Measurements from ENCODE around the gene HDAC9. TPM values are rescaled to one million over a fixed set of nuclear protein-coding genes. Genes with fewer than 3 reads are reported as not detected.

The HDAC9 gene
- total and polyA plus RNA-seq, 2 experiments from 2014 or later = 3.7 to 9.4 TPM

- Histone ChIP-seq H3K27ac (no peak overlapping the region), H3K4me2 (no peak overlapping the region), H3K27me3 (peaks cover 3% of the 10 kb centered on the region), H3K4me1 (ENCODE audit: insufficient read depth) (no peaks in the 10 kb centered on the region), H2AFZ (no peak overlapping the region), H3K79me2 (no peaks in the 10 kb centered on the region), H4K20me1 (ENCODE audit: insufficient read depth, poor library complexity, severe bottlenecking) (no peaks in the 10 kb centered on the region), H3K9me2 (replicated peaks; ENCODE audit: insufficient read depth) (no peaks in the 10 kb centered on the region), H3K9me3 (ENCODE audit: low read depth) (no peaks in the 10 kb centered on the region), H3K4me3 (no peak overlapping the region), H3K36me3 (replicated peaks; ENCODE audit: insufficient read depth, low read depth) (no peaks in the 10 kb centered on the region)
- no peak for DNase-seq (ENCODE audit: low spot score)
- no peak for TF ChIP-seq EZH2 (IDR thresholded peaks at IDR 0.05; ENCODE audit: borderline replicate concordance)
- no peak for TF ChIP-seq EZH2phosphoT487 (IDR thresholded peaks at IDR 0.05; ENCODE audit: low read depth, severe bottlenecking, unreplicated experiment)
- no peak for TF ChIP-seq CTCF (IDR thresholded peaks at IDR 0.05; ENCODE audit: poor library complexity)
- WGBS (ENCODE audit: low lambda C conversion rate, missing lambda C conversion rate) = 88% methylated on average over 2 of the region's 2 CpGs
These were observed 2.8 kb downstream of the HDAC9 start for GRCh38 chr7:18498341-18498740.

DNA sequence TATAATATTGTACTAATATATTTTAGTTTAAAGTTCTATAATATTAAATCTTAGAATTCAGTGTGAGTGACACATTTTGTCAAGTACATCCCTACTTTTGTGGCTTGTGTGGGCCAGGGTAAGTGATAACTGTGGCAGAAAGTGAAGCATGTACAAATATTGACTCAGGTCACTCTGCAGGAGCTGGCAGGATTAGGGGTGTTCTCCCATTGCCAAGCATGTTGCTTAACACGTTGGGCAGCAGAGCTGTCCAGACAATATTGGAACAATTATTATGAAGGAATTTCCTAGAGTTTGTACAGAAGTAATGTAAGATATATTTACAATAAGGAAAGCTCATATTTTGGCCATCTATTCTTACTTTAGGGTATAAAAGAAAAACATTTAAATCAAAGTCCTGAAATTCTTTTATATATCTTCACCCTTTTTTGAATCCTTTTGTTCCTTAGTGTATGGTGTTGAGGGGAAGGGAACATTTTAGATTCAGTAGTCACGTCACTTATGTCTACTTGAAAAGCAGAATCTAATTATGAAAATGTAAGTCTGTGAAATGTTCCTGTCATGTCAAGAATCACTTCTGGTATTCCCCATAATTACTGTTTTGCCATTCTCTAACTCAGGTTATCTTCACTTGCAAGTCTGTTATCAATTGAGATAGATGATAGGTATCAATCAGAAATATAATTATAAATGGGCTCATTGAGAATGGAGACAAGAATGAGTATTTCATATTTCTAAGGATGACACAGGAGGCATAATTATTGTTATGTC is 4.0 kb downstream of the HDAC9 start:
- H4K20me1 ChIP-seq (ENCODE audit: insufficient read depth, poor library complexity, severe bottlenecking) = no peaks in the 10 kb centered on the region
- H3K27ac ChIP-seq = no peak overlapping the region
- no peaks in the 10 kb centered on the region for H3K79me2 ChIP-seq
- H3K4me3 ChIP-seq = no peak overlapping the region
- DNase-seq (ENCODE audit: low spot score) = peak; percentile 6
- WGBS (ENCODE audit: low lambda C conversion rate, missing lambda C conversion rate) = 59% methylated on average over 2 of the region's 2 CpGs
- H3K36me3 ChIP-seq (replicated peaks; ENCODE audit: insufficient read depth, low read depth) = no peaks in the 10 kb centered on the region
- no peaks in the 10 kb centered on the region for H3K9me2 ChIP-seq (replicated peaks; ENCODE audit: insufficient read depth)
- no peak overlapping the region for H3K4me2 ChIP-seq
- TF ChIP-seq EZH2phosphoT487 (IDR thresholded peaks at IDR 0.05; ENCODE audit: low read depth, severe bottlenecking, unreplicated experiment) = no peak
- TF ChIP-seq EZH2 (IDR thresholded peaks at IDR 0.05; ENCODE audit: borderline replicate concordance) = no peak
- no peak for TF ChIP-seq CTCF (IDR thresholded peaks at IDR 0.05; ENCODE audit: poor library complexity)
- no peak overlapping the region for H2AFZ ChIP-seq
- H3K27me3 ChIP-seq = peaks cover 3% of the 10 kb centered on the region
- H3K9me3 ChIP-seq (ENCODE audit: low read depth) = no peaks in the 10 kb centered on the region
- no peaks in the 10 kb centered on the region for H3K4me1 ChIP-seq (ENCODE audit: insufficient read depth)

- Histone ChIP-seq H3K27ac (no peak overlapping the region), H3K27me3 (no peaks in the 10 kb centered on the region), H2AFZ (no peak overlapping the region), H3K4me3 (no peak overlapping the region), H3K4me1 (ENCODE audit: insufficient read depth) (no peaks in the 10 kb centered on the region), H3K9me3 (ENCODE audit: low read depth) (no peaks in the 10 kb centered on the region), H4K20me1 (ENCODE audit: insufficient read depth, poor library complexity, severe bottlenecking) (no peaks in the 10 kb centered on the region), H3K79me2 (no peaks in the 10 kb centered on the region), H3K36me3 (replicated peaks; ENCODE audit: insufficient read depth, low read depth) (no peaks in the 10 kb centered on the region), H3K4me2 (no peak overlapping the region), H3K9me2 (replicated peaks; ENCODE audit: insufficient read depth) (no peaks in the 10 kb centered on the region)
- no peak for DNase-seq (ENCODE audit: low spot score)
- TF ChIP-seq CTCF (IDR thresholded peaks at IDR 0.05; ENCODE audit: poor library complexity) (no peak), EZH2phosphoT487 (IDR thresholded peaks at IDR 0.05; ENCODE audit: low read depth, severe bottlenecking, unreplicated experiment) (no peak), EZH2 (IDR thresholded peaks at IDR 0.05; ENCODE audit: borderline replicate concordance) (no peak)
- WGBS (ENCODE audit: low lambda C conversion rate, missing lambda C conversion rate) = 73% methylated on average over 4 of the region's 4 CpGs
These were observed 7.7 kb downstream of the HDAC9 start for GRCh38 chr7:18503126-18503866.

Measured in hepatocyte (in vitro differentiated cells).